ENCODE measurements around the gene CDK5R1.
"Not testable (repeated sequence)": the region's sequence is repeated elsewhere in the genome, so short reads cannot be mapped to it uniquely, and the experiment has no call there.

The CDK5R1 gene

DNA sequence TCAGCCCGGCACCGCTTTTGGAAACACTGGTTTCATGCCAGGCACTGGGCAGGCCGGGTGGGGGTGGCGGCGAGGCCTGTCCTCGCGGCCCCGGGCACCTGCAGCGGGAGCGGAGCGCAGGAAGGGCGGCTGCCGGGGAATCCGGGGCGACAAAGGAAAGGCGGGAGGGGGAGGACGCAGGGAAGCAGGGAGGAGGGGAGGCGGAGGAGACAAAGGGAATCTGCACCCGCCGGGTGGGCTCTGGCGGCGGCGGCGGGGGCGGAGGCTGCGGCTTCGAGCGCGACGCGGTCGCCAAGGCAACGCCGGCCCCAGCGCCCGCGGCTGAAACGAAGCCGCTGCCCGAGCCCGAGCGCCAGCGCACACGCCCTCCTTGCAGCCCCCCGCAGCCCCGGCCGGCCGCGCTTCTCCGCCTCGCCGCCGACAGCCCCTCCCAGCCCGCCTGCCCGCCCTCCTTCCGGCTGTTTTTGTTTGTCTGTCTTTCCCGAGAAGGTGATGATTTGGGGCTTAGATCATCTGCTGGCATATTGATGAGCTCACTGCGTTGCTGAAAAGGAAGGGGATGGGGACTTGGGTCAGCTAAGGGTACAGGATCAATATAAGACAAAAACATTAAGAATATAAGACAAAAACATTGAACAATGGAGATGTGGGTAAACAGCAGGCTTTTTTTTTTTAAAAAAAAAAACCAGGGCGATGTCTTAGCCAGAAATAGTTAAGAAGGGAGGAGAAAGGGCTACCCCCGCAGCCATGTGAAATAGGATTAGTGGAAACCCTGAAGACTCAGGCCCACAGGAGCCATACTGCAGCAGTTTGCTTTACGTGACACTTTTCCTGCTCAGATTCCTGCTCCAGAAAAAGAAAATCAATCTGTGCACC is 32.7 kb downstream of the CDK5R1 start:
- DNase-seq, result no peak

DNA sequence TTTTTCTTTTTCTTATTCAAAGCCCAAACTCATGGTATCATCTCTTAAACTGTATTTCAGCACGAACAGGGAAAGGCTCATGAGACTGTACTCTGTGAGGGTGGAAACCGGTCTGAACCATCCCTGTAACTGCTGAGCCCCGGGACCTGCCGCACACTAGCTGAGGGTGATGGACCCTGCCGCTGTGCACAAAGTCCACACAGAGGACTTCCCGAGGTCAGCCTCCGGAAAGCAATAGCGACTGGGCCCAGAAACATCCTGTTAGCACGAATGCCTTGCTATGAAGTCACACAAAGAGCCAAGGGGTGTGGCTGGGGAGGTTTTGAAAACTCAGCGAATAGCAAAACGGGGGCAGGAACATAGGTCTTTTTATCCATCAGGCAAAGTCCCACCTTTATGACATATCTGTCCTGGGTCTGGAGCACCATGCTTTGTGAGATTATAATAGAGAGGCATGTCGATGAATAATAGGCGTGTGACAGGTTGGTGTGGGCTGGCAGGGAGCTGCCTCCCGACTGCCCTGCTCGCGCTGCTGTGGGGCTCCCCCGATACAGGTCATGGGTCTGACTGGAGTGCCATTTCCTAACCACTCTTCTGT is 33.4 kb downstream of the CDK5R1 start:
- DNase-seq, result no peak

DNA sequence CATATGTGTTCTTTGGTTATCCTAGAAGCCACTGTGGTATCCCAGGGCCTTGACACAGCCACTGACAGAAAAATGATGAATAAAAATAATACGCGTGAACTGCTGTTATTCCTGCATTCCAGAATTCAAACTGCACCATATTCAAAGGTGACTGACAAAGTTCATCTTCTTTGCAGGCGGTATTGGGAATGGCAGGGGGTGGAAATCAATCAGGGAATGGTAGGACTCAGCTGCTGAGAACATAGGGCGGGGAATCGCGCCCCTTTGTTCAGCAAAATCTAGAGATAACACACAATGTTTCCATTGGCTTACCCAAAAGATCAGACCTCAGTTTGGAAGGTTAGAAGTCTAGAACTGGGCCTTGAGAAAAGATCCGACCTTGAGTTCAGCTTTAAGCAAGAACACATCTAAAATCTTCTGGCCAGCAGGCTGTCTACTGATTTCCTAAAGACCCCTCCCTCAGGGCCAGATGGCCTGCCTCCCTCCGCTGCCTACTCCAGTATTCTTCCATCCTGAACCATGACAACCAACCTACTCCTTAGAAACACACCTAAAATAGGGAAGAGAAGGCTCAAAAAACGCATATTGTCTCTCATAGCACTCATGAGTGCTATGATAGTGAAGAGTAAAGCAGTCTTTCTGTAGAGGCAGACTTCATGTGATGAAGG is 34.1 kb downstream of the CDK5R1 start:
- no peak for DNase-seq

DNA sequence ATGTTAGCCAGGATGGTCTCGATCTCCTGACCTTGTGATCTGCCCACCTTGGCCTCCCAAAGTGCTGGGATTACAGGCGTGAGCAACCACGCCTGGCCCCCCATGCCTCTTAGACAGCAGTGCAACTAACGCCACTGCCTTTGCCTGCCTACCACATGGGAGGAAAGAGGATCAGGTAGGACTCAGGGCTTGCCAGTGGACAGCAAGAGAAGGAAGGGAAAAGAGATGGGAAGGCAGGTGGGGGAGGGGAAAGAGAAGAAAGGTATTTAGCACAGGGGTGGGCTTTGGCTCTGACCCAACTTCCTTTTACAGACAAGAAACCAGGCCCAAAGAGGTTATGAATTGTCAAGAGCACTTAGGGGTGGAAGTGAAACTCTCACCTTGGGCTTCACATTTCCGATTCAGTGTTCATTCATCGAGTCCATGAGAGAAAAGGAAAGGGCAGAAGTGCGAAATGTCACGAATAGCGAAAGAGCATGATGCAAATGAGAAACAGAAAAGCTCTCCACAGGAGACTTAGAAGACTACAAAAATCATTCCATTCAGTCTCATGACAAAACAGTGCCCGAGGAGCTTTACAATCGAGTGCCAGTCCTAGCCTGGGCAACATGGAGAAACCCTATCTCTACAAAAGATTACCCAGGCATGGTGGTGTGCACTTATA is 36.4 kb downstream of the CDK5R1 start:
- no peak for DNase-seq

DNA sequence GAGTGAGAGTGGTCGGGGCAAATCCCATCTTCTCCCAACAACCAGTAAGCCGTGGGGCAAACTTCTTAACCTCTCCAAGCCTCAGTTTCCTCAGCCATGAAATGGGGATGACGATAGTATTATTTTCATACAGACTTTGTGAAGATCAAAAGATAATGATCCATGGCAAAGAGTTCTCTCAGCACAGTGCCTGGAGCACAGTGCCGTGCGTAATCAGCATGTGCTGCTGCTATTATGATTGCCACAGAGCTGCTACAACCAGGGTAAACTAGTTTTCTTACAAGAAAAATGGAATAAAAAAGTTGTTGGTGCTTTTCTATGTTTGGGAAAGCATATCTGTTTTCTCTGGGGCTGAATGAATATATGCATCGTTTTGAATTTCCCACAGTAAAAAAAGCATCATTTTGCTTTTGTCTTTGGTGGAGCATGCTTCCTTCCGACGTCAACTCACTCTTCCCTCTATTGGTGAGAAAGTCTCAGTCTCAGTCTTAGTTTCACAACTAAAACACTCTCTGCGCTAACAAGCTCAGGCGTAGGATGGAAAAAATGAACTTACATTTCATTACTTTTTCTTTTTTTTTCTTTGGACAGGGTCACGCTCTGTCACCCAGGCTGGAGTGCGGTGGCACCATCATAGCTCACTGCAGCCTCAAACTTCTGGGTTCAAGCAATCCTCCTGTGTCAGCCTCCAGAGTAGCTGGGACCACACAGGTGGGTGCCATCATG is 37.2 kb downstream of the CDK5R1 start:
- no peak for DNase-seq

DNA sequence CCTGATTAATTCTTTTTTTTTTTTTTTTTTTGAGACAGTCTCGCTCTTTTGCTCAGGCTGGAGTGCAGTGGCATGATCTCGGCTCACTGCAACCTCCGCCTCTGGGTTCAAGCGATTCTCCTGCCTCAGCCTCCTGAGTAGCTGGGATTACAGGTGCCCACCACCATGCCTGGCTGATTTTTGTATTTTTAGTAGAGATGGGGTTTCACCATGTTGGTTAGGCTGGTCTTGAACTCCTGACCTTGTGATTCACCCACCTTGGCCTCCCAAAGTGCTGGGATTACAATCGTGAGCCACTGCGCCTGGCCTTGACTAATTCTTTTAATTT is 37.7 kb downstream of the CDK5R1 start:
- DNase-seq, result not testable (repeated sequence)

DNA sequence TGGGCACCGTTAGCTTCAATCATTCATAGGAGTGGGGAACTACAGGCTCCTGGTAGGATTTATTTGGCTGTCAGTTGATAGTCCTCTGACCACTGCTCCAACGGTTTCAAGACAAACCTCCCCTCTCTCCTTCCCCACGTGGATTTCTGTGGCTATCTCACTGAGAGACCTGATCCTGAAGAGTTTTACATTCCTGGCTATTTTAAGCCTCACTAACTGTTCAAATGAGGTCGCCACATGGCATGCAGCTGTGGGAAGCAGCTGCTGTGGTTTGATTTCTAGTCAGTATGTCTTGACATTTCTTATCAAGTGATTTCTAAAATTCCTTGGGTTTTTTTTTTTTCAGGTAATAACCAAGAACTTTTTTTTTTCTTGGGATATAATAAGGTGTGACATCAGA is 38.3 kb downstream of the CDK5R1 start:
- peak; percentile 34 for DNase-seq

DNA sequence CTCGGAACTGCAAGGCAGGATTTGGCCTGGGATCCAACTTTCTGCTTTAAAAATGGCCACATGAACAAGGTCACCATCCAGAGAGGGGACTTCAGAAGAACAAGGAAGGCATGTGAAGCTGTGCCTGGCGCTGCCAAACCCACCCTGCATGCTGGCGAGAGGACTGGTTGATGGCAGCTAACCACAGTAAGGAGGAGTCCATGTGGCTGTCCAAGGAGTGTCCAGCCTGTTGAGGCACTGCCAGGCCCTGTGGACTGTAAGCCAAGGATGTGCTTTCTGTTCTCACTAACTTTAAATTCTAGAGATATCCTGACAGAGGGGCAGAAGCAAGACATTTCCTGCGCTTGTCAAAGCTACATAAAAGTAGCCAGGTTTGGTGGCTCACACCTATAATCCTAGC is 40.4 kb downstream of the CDK5R1 start:
- DNase-seq, result no peak

DNA sequence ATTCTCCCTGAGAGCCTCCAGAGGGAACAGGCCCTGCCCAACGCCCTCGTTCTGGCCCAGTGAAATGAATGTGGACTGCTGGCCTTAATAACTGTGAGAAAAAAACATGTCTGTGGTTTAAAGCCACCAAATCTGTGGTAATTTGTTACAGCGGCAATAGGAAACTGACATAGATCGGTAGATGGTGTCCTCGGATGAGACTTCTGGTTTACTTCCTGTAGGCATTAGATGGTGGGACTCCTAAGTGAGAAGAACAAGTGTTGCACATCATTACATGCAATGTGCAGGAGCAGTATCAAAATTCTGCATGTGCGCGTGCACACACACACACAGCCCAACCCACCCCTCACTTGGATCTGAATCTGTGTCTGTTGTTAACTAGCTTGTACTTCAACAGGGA is 42.0 kb downstream of the CDK5R1 start:
- no peak for DNase-seq

DNA sequence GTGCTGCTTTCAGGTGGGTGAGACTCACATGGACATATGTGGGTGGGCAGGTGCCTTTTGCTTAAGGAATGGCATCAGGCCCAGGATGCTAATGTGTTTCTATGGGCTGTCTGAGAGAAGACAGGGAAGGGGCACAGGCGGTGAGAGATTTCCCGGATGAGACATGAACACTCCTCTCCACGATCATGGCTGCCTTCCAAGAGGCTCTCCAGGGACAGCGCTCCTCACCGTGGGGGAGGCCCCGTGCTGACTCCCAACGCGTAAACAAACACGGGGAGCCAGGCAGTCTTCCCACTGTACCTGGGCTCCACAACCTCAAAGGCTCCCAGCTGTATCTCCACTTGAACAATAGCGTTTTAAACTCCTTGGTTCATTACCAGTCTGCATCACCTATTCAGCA is 42.8 kb downstream of the CDK5R1 start:
- DNase-seq, result no peak

DNA sequence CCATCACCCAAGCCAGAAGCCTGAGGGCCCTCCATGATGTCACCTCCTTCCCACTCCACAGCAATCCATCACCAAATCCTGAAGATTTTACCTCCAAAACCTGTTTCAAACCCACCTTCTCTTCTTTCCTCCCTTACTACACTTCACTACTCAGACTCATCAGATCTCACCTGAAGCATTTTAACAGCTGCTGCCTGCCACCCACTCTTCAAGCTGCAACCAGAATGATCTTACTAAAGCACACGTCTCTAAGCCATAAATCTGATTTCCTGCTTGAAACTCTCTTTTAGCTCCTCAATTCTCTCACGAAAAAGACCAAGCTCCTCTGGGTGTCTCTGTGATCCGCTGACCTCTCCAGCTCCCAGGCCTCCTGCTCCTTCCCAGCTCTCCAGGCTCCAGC is 46.5 kb downstream of the CDK5R1 start:
- no peak for DNase-seq

DNA sequence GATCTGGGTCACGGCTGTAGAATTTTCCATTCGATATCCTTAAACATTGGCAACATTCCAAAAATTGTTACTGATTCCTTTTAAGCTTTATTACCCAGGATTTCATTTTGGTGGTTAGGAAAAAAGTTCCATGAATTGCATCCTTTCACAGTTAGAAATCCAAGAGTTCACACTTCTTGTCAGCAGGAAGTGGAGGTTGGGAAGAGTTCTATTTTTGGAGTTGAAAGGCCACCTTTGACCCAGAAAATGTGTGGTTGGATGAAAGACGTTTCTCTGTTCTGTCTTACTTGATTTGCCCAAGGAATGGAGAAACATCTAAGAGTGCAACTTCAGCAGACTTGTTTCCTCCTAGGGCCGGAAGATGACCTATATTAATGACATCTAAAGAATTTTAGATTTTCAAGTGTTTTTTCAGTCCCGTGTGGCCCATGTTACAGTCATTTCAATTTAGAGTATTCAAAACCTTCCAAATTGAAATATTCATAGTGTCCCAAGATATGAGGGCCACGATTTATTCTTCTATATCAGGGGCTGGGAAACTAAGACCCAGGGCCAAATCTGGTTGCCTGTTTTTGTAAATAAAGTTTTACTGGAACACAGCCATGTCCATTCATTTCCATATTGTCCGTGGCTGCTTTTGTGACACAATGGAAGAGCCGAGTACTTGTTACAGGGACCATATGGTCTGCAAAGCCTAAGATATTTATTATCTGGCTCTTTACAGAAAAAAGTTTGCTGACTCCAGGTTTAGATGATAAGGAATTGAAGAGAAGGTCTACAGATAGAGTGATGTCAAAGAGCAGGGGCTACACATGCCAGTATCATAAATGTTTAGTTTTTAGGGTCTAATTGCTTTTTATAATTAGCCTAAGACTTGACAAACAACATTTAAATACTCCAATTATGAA is 50.2 kb downstream of the CDK5R1 start:
- DNase-seq, result no peak
